HG03025 (cell line): ENCODE measurements around the gene SCCPDH.

ENCODE experiments used
- ATAC-seq: cut with Tn5 transposase; IDR thresholded peaks from one replicate; pipeline ENCODE4 v1.9.1; 2021; ENCODE audit warnings: mild to moderate bottlenecking, moderate library complexity; ENCODE audit not compliant: unreplicated experiment, low FRiP score

The SCCPDH gene

GRCh38 chr1:246782120-246782900 lies 58.1 kb downstream of the SCCPDH start:
- no peak for ATAC-seq

- ATAC-seq = no peak
Measured at GRCh38 chr1:246784621-246785493, 60.6 kb downstream of the SCCPDH start.

GRCh38 chr1:246785494-246786111 lies 61.4 kb downstream of the SCCPDH start:
- ATAC-seq = no peak

- ATAC-seq = no peak
Measured at GRCh38 chr1:246786606-246787238, 62.5 kb downstream of the SCCPDH start.

- no peak for ATAC-seq
Measured at GRCh38 chr1:246787781-246788513, 63.7 kb downstream of the SCCPDH start.

GRCh38 chr1:246788895-246789338 lies 64.7 kb downstream of the SCCPDH start:
- ATAC-seq = no peak

GRCh38 chr1:246789454-246790339 lies 65.5 kb downstream of the SCCPDH start:
- no peak for ATAC-seq

GRCh38 chr1:246790364-246790763 lies 66.2 kb downstream of the SCCPDH start:
- no peak for ATAC-seq

- no peak for ATAC-seq
Measured at GRCh38 chr1:246790833-246791232, 66.6 kb downstream of the SCCPDH start.

- ATAC-seq = no peak
Measured at GRCh38 chr1:246791303-246791918, 67.2 kb downstream of the SCCPDH start.

GRCh38 chr1:246792603-246793002 lies 68.4 kb downstream of the SCCPDH start:
- ATAC-seq = no peak

GRCh38 chr1:246793356-246793896 lies 69.2 kb downstream of the SCCPDH start:
- ATAC-seq = no peak

- no peak for ATAC-seq
Measured at GRCh38 chr1:246794048-246794827, 70.0 kb downstream of the SCCPDH start.

- ATAC-seq = no peak
Measured at GRCh38 chr1:246794828-246795671, 70.8 kb downstream of the SCCPDH start.

GRCh38 chr1:246795906-246796694 lies 71.9 kb downstream of the SCCPDH start:
- no peak for ATAC-seq

- no peak for ATAC-seq
Measured at GRCh38 chr1:246797157-246797556, 72.9 kb downstream of the SCCPDH start.
